GM18951 (cell line): ENCODE results near the gene TMOD1.
"Not testable (repeated sequence)": the region's sequence is repeated elsewhere in the genome, so short reads cannot be mapped to it uniquely, and the experiment has no call there.

Source experiments
- POLR2A ChIP-seq: IDR thresholded peaks from 4 replicates; pipeline ENCODE4 v1.6.1; 2011; ENCODE audit warnings: mild to moderate bottlenecking; ENCODE audit not compliant: insufficient read length, insufficient read depth; ENCODE audit errors: extremely low read depth
- in situ Hi-C: fragments of 300-500 bp; cut with MboI; formaldehyde crosslinking; loops from one replicate; pipeline ENCODE4 v1.12.0; 2022; ENCODE audit warnings: low sequenced_read_pairs, mixed read lengths, inconsistent platforms; ENCODE audit not compliant: unreplicated experiment

Gene TMOD1

GRCh38 chr9:97480174-97480573 lies 21.3 kb upstream of the TMOD1 start:
- no peak for TF ChIP-seq POLR2A
- in situ Hi-C loops = no loop called here

GRCh38 chr9:97480749-97481148 lies 20.7 kb upstream of the TMOD1 start:
- TF ChIP-seq POLR2A = no peak
- in situ Hi-C loops = no loop called here

DNA sequence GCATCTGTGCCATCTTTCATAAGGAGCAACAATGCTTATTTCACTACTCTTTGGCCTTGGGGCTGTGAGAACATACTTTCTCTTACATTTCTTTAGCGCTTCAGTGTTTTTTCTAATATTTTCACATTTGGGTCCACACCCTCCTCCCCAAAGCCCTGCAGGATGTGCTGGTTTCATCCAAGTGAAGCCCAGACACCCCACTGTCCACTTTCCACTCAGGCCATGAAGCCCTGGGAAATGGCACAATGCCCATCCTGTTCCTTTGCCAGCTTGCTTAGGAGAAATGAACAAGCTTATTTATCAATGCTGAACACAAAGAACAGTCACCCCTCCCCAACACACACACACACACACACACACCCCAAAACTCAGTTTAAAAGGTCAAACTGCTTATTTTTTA lies 17.3 kb upstream of the TMOD1 start:
- in situ Hi-C loops = no loop called here
- no peak for TF ChIP-seq POLR2A

DNA sequence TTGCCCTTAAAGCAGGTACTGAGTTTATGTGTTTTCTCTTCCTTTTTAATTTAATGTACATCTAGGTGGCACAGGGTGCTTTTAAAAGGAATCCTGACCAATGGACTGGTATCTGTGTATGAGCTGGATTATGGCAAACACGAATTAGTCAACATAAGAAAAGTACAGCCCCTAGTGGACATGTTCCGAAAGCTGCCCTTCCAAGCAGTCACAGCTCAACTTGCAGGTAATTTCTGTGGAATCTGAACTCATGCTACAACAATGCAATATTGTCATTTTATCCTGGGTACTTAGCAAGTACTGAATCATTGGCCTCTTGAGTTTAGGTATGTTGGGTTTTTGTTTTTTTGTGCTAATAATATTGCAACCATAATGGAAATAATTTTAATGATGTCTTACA lies 14.4 kb upstream of the TMOD1 start:
- no peak for TF ChIP-seq POLR2A
- in situ Hi-C loops = no loop called here

- in situ Hi-C loops = no loop called here
- TF ChIP-seq POLR2A = no peak
Observed at GRCh38 chr9:97487861-97488260, 13.6 kb upstream of the TMOD1 start.

- in situ Hi-C loops = no loop called here
- no peak for TF ChIP-seq POLR2A
Observed at GRCh38 chr9:97491216-97491999, 10.1 kb upstream of the TMOD1 start.

DNA sequence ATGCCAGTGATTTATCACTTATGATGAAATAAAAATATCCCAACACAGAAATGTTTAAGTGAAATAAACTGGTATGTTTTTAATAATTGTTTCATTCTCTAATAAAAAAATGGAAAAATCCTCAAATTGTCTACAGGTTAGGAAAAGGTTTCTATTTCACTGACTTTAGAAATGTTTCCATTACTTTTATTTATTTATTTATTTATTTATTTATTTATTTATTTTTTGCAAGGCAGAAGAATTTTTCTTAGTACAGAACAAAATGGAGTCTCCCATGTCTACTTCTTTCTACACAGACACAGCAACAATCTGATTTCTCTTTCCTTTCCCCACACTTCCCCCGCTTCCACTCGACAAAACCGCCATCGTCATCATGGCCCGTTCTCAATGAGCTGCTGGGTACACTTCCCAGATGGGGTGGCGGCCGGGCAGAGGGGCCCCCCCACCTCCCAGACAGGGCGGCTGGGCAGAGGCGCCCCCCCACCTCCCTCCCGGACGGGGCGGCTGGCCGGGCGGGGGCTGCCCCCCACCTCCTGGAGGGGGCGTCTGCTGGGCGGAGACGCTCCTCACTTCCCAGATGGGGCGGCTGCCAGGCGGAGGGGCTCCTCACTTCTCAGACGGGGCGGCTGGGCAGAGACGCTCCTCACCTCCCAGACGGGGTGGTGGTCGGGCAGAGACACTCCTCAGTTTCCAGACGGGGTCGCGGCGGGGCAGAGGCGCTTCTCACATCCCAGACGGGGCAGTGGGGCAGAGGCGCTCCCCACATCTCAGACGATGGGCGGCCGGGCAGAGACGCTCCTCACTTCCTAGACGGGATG lies 3.7 kb upstream of the TMOD1 start:
- in situ Hi-C loops = not testable (repeated sequence)

- in situ Hi-C loops = not testable (repeated sequence)
Observed at GRCh38 chr9:97498846-97499245, 2.6 kb upstream of the TMOD1 start.

- TF ChIP-seq POLR2A = no peak
- in situ Hi-C loops = no loop called here
Observed at GRCh38 chr9:97500263-97500662, 1.2 kb upstream of the TMOD1 start.

- in situ Hi-C loops = no loop called here
- no peak for TF ChIP-seq POLR2A
Observed at GRCh38 chr9:97500765-97501176, 695 bp upstream of the TMOD1 start.

DNA sequence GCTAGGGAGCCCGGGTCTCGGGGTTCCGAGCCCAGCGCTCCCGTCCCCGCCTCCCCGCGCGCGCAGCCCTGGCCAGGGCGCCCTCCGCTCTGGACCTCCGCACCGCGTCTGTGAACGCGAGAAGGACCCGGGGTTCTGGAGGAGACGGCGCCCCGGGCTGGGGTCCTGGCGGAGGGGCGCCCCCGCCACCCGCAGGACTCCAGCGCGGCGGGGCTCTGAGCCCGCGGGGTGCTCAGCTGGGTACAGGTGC lies 431 bp downstream of the TMOD1 start:
- TF ChIP-seq POLR2A = no peak
- in situ Hi-C loops = no loop called here

- in situ Hi-C loops = no loop called here
- TF ChIP-seq POLR2A = no peak
Observed at GRCh38 chr9:97502222-97502983, 937 bp downstream of the TMOD1 start.

DNA sequence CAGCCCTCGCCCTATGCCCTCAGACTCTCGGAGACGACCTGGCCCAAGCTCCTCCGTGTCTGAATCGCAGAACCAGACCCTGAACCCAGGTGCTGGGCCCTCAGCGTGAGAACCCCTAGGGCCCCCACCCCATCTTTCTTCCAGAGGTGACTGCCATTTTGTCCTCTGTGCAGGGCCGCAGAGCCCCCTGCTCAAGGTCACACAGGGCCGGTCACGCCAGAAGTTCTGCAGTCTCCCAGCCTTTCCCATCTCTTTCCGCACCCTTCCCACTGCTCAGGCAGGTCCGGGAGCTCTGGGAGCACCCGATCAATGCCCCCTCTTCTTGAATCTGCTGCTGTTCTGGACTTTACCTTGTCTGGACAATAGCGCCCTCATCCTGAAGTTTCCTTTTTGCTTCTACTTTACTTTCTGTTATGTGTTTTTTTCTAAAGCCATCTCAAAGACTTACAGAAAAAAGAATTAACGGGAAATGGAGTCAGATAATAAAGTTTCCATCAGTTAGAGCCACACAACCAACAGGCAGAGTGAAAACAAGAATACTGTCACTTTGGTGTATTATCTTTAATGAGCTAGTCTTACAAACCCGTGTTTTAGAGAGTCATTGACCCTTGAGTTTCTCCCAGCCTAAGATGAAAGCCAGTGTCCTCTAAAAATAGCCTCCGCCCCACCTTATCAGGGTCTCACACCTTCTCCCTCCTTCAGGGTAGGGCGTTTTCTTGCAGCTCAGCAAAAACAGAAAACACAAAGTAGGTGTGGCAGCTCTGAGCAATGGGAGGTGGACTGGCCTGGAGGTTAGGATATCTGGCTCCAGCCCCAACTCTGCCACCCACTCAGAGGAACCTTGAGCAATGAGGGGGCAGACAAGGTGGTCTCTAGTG lies 1.8 kb downstream of the TMOD1 start:
- in situ Hi-C loops = no loop called here
- TF ChIP-seq POLR2A = no peak
